HepG2 (cell line): ENCODE measurements around the gene SPATA25. TPM values are rescaled to one million over a fixed set of nuclear protein-coding genes. Genes with fewer than 3 reads are reported as not detected.
A peak's percentile ranks its signal among the peaks of the same experiment; 100 is the strongest.

Source experiments
- ATAC-seq: fragments of 200-7000 bp; cut with Tn5 transposase; 3 replicates; pipeline ENCODE4 v1.9.1; 2020; ENCODE audit warnings: mild to moderate bottlenecking, moderate library complexity
- BruUV-seq: library from RNA; stranded (reverse); fragments of 400-500 nt; replicated peaks from 2 replicates; lab custom pipeline; 2021; lab: Mats Ljungman, UMichigan
- CTCF ChIA-PET: fragments of 300-600 bp; formaldehyde crosslinking; extraction: SDS; loops from one replicate; lab custom pipeline; 2021; ENCODE audit warnings: low total read pairs, inconsistent platforms, low intra/inter-chr PET ratio; lab: Yijun Ruan, JAX
- POLR2A ChIA-PET: fragments of 350-600 bp; sonication (Branson Sonifier 250); formaldehyde crosslinking; loops from one replicate; lab custom pipeline; 2020; ENCODE audit warnings: antibody characterized with exemption, inconsistent platforms; lab: Yijun Ruan, JAX
- DNase-seq: peaks from one replicate; pipeline ENCODE4 v3.0.0-alpha.2; 2015; ENCODE audit warnings: low spot score
- FAIRE-seq: peaks from 3 replicates; lab custom pipeline; 2011; peaks lifted over from hg19 to GRCh38; lab: Jason Lieb, UNC
- H2AFZ ChIP-seq: one replicate; pipeline ENCODE4 v1.6.1; 2011; ENCODE audit warnings: low read length, inconsistent platforms
- H3K27ac ChIP-seq: fragments of 300-600 bp; 3 replicates; pipeline ENCODE4 v1.8.0; 2011; ENCODE audit warnings: mixed run types, mild to moderate bottlenecking, mixed read lengths, low read length, inconsistent platforms; ENCODE audit not compliant: insufficient read depth; ENCODE audit errors: extremely low read length
- H3K27me3 ChIP-seq, 2 experiments: fragments of 200-600 bp in 1 of 2; 2 replicates in 1 of 2; 3 replicates in 1 of 2; pipeline versions ENCODE4 v1.6.0 to v1.8.0; 2011; ENCODE audit warnings: low read length in 2 of 2, mild to moderate bottlenecking in 2 of 2, moderate library complexity in 2 of 2, inconsistent platforms in 1 of 2; ENCODE audit not compliant: insufficient read depth in 2 of 2, control insufficient read depth in 1 of 2
- H3K36me3 ChIP-seq, 2 experiments: fragments of 200-600 bp in 1 of 2; replicated peaks in 1 of 2; 2 replicates in 1 of 2; 3 replicates in 1 of 2; pipeline versions ENCODE4 v1.5.1 to v1.8.0; 2011; ENCODE audit warnings: low read length in 2 of 2, inconsistent platforms in 1 of 2; ENCODE audit not compliant: insufficient read depth in 2 of 2, control insufficient read depth in 1 of 2
- H3K4me1 ChIP-seq: 2 replicates; pipeline ENCODE4 v1.5.1; 2012; ENCODE audit warnings: low read length, inconsistent platforms; ENCODE audit not compliant: insufficient read depth
- H3K4me2 ChIP-seq: 2 replicates; pipeline ENCODE4 v1.6.0; 2011; ENCODE audit warnings: low read depth, low read length, inconsistent platforms
- H3K4me3 ChIP-seq, 3 experiments: fragments of 200-600 bp in 1 of 3; sonication (generic), shearing (Covaris generic) in 1 of 3; replicated peaks in 1 of 3; 2 replicates each; pipeline ENCODE4 v1.5.1; 2011 to 2016; ENCODE audit warnings: low read length in 3 of 3, inconsistent platforms in 2 of 3, low read depth in 2 of 3, mild to moderate bottlenecking in 2 of 3, control low read depth in 1 of 3, mixed read lengths in 1 of 3; ENCODE audit not compliant: insufficient read depth in 1 of 3
- H3K79me2 ChIP-seq: one replicate; pipeline ENCODE4 v1.6.1; 2011; ENCODE audit warnings: low read length, inconsistent platforms; ENCODE audit not compliant: insufficient read depth
- H3K9ac ChIP-seq: 2 replicates; pipeline ENCODE4 v1.6.0; 2011; ENCODE audit warnings: mild to moderate bottlenecking, low read depth, low read length, inconsistent platforms; ENCODE audit not compliant: insufficient read depth
- H3K9me3 ChIP-seq: 2 replicates; pipeline ENCODE4 v1.5.1; 2012; ENCODE audit warnings: mild to moderate bottlenecking, low read length
- H4K20me1 ChIP-seq: 2 replicates; pipeline ENCODE4 v1.6.0; 2011; ENCODE audit warnings: inconsistent platforms, mild to moderate bottlenecking, low read length, moderate library complexity; ENCODE audit not compliant: insufficient read depth
- AKAP8 ChIP-seq: sonication (generic); formaldehyde crosslinking; IDR thresholded peaks from 2 replicates; pipeline ENCODE4 v1.5.1; 2020; ENCODE audit warnings: mild to moderate bottlenecking, missing genetic modification reagents
- ATF7-NPFF ChIP-seq: sonication (generic); formaldehyde crosslinking; IDR thresholded peaks from 2 replicates; pipeline ENCODE4 v1.8.1; 2023; ENCODE audit warnings: mild to moderate bottlenecking, low read depth, missing genetic modification reagents, moderate library complexity
- CHD2 ChIP-seq: IDR thresholded peaks from 2 replicates; pipeline ENCODE4 v1.6.1; 2011; ENCODE audit warnings: low read depth, low read length, improper control_type of control experiment
- CREBL2 ChIP-seq: sonication (generic); formaldehyde crosslinking; IDR thresholded peaks from 2 replicates; pipeline ENCODE4 v1.8.1; 2023; ENCODE audit warnings: missing genetic modification reagents, mild to moderate bottlenecking, borderline replicate concordance
- FOSL2 ChIP-seq: sonication (generic); formaldehyde crosslinking; IDR thresholded peaks from 2 replicates; pipeline ENCODE4 v1.4.0; 2020; ENCODE audit warnings: missing genetic modification reagents
- HOXA3 ChIP-seq: sonication (generic); formaldehyde crosslinking; IDR thresholded peaks from 2 replicates; pipeline ENCODE4 v1.5.0; 2020; ENCODE audit warnings: missing genetic modification reagents
- IRF1 ChIP-seq: sonication (generic); formaldehyde crosslinking; IDR thresholded peaks from 2 replicates; pipeline ENCODE4 v1.4.0; 2020; ENCODE audit warnings: low read depth, mild to moderate bottlenecking, missing genetic modification reagents
- LCORL ChIP-seq, 2 experiments: fragments of 450-650 bp in 1 of 2; sonication (generic) in 1 of 2; formaldehyde crosslinking in 1 of 2; IDR thresholded peaks; 2 replicates each; pipeline versions ENCODE4 v1.5.0 to v1.6.1; 2017 to 2020; ENCODE audit warnings: antibody characterized with exemption in 1 of 2, missing genetic modification reagents in 1 of 2
- NCOA5 ChIP-seq: sonication (generic); formaldehyde crosslinking; IDR thresholded peaks from 2 replicates; pipeline ENCODE4 v1.4.0; 2020; ENCODE audit warnings: missing genetic modification reagents
- ONECUT2 ChIP-seq: sonication (generic); formaldehyde crosslinking; IDR thresholded peaks from 2 replicates; pipeline ENCODE4 v1.4.0; 2020; ENCODE audit warnings: missing genetic modification reagents
- REL ChIP-seq: sonication (generic); formaldehyde crosslinking; conservative IDR thresholded peaks from 2 replicates; pipeline ENCODE4 v1.8.0; 2022; ENCODE audit warnings: mild to moderate bottlenecking, missing genetic modification reagents, moderate library complexity
- SAFB2 ChIP-seq: sonication (generic); formaldehyde crosslinking; IDR thresholded peaks from 2 replicates; pipeline ENCODE4 v1.5.1; 2020; ENCODE audit warnings: missing genetic modification reagents, low read depth, mild to moderate bottlenecking, borderline replicate concordance
- SOX5 ChIP-seq: IDR thresholded peaks from 2 replicates; pipeline ENCODE4 v1.6.1; 2016; ENCODE audit warnings: borderline replicate concordance
- WIZ ChIP-seq: sonication (generic); formaldehyde crosslinking; IDR thresholded peaks from 2 replicates; pipeline ENCODE4 v1.5.1; 2020; ENCODE audit warnings: mild to moderate bottlenecking, missing genetic modification reagents
- ZFP36 ChIP-seq: fragments of 150-350 bp; IDR thresholded peaks from 2 replicates; pipeline ENCODE4 v1.6.1; 2018; ENCODE audit warnings: borderline replicate concordance, low read length, low read depth; ENCODE audit not compliant: partially characterized antibody
- ZNF274 ChIP-seq: sonication (generic); formaldehyde crosslinking; IDR thresholded peaks from 2 replicates; pipeline ENCODE4 v1.5.1; 2020; ENCODE audit warnings: mild to moderate bottlenecking, missing genetic modification reagents
- ZNF362 ChIP-seq: sonication (generic); formaldehyde crosslinking; IDR thresholded peaks from 2 replicates; pipeline ENCODE4 v1.4.0; 2020; ENCODE audit warnings: missing genetic modification reagents, mild to moderate bottlenecking, borderline replicate concordance
- ZNF530 ChIP-seq: sonication (generic); formaldehyde crosslinking; IDR thresholded peaks from 2 replicates; pipeline ENCODE4 v1.5.0; 2020; ENCODE audit warnings: low read depth, mild to moderate bottlenecking, missing genetic modification reagents
- ZNF75D ChIP-seq: sonication (generic); formaldehyde crosslinking; IDR thresholded peaks from 2 replicates; pipeline ENCODE4 v1.8.1; 2023; ENCODE audit warnings: missing genetic modification reagents, mild to moderate bottlenecking, borderline replicate concordance
- ZNF784 ChIP-seq: sonication (generic); formaldehyde crosslinking; IDR thresholded peaks from 2 replicates; pipeline ENCODE4 v1.5.1; 2020; ENCODE audit warnings: missing genetic modification reagents, mild to moderate bottlenecking, borderline replicate concordance
- WGBS: methylation state at CpG from one replicate; pipeline ENCODE4 v1.1.6; 2017; ENCODE audit warnings: low lambda C conversion rate; 5-methylcytosine and 5-hydroxymethylcytosine counted together
- in situ Hi-C: cut with HindIII; loops from 2 replicates; pipeline ENCODE4 v1.10.0; 2017; ENCODE audit warnings: low pct_unique_long_range_greater_than_20kb; ENCODE audit not compliant: extremely low pct_ligation_motif_present
- intact Hi-C: fragments of 100-400 bp; cut with micrococcal nuclease; formaldehyde crosslinking; loops from one replicate; pipeline ENCODE4 v1.10.0; 2022; ENCODE audit not compliant: unreplicated experiment
- polyA plus RNA-seq, 8 experiments: library from polyadenylated mRNA; depleted of rRNA in 3 of 8; stranded (reverse) in 7 of 8; unstranded in 1 of 8; fragments of >200 nt; fragmentation: Illumina TruSeq in 4 of 8; extraction: Trizol in 4 of 8; gene quantifications; 2 replicates each; pipeline versions ENCODE4 v1.2.1 to v1.2.3, GENCODE V29; 2011 to 2016; ENCODE audit warnings: low read depth in 4 of 8, missing spikeins in 1 of 8, mixed read lengths in 1 of 8; ENCODE audit not compliant: insufficient read depth in 1 of 8
- total RNA-seq, 5 experiments: library from RNA; depleted of rRNA; stranded (reverse); fragments of >200 nt; fragmentation: Illumina TruSeq; extraction: Trizol; gene quantifications; 2 replicates each; pipeline ENCODE4 v1.2.3, GENCODE V29; 2016; ENCODE audit warnings: low read depth in 1 of 5

SPATA25 gene
- total and polyA plus RNA-seq, 2 of the 13 experiments (the other 11 are each of a cell fraction or from before 2014, with no cell fraction given) = 4.8 to 7.6 TPM

GRCh38 chr20:45910670-45911485, 23.5 kb upstream of the SPATA25 start:
- peak overlapping the region in 1 of 3 experiments; percentile 66; a peak in 1 of 6 replicates for H3K4me3 ChIP-seq
- DNase-seq (no peak), FAIRE-seq (no peak), ATAC-seq (no peak)
- intact Hi-C loops = no loop called here
- WGBS = 79% methylated on average over 43 of the region's 43 CpGs
- H3K4me1 ChIP-seq = peaks cover 56% of the 10 kb centered on the region
- ChIA-PET CTCF (no interaction called here), POLR2A (interaction anchor here (0.9 to 8.8 kb wide), 12 partner anchors 9 to 60 kb away, joined by 3 to 164 read pairs (median 18); partner anchors contain the start of genes ACOT8, CTSA, NEURL2 and PCIF1)
- no peak overlapping the region for H3K27ac ChIP-seq
- no peaks in the 10 kb centered on the region for H4K20me1 ChIP-seq
- peaks cover 0 to under 1% of the 10 kb centered on the region in 2 experiments; a peak in 2 of 5 replicates for H3K27me3 ChIP-seq
- no peak overlapping the region for H3K9ac ChIP-seq
- BruUV-seq = no TSS peak
- H3K4me2 ChIP-seq = peak overlapping the region; percentile 90
- H3K36me3 ChIP-seq = no peaks in the 10 kb centered on the region
- no peaks in the 10 kb centered on the region for H3K9me3 ChIP-seq
- H3K79me2 ChIP-seq = no peaks in the 10 kb centered on the region
- no peak overlapping the region for H2AFZ ChIP-seq
- in situ Hi-C loops = no loop called here
- TF ChIP-seq ATF7-NPFF (0 out of 2 replicates have a peak, but pooled peaks have one; percentile 31), CREBL2 (CRISPR knock-in tag) (no peak), LCORL (IDR thresholded peaks at IDR 0.05) (no peak), LCORL (CRISPR knock-in tag; IDR thresholded peaks at IDR 0.05) (no peak), ZNF75D (CRISPR knock-in tag) (peak; percentile 71; the same call in 1 of the 2 replicates), NCOA5 (CRISPR knock-in tag) (no peak), WIZ (CRISPR knock-in tag) (0 out of 2 replicates have a peak, but pooled peaks have one; percentile 36), FOSL2 (CRISPR knock-in tag) (0 out of 2 replicates have a peak, but pooled peaks have one; percentile 17), IRF1 (CRISPR knock-in tag) (no peak), AKAP8 (CRISPR knock-in tag) (0 out of 2 replicates have a peak, but pooled peaks have one; percentile 45), ZNF274 (CRISPR knock-in tag) (no peak; the same call in 1 of the 2 replicates), ZNF784 (CRISPR knock-in tag) (0 out of 2 replicates have a peak, but pooled peaks have one; percentile 55), ZNF530 (CRISPR knock-in tag) (no peak), HOXA3 (CRISPR knock-in tag) (0 out of 2 replicates have a peak, but pooled peaks have one; percentile 10), ZNF362 (CRISPR knock-in tag) (no peak), SOX5 (CRISPR knock-in tag) (no peak), ONECUT2 (CRISPR knock-in tag) (no peak), REL (CRISPR knock-in tag) (0 out of 2 replicates have a peak, but pooled peaks have one; percentile 25), SAFB2 (CRISPR knock-in tag) (peak; percentile 59; the same call in 1 of the 2 replicates), ZFP36 (no peak), CHD2 (0 out of 2 replicates have a peak, but pooled peaks have one; percentile 42)
